SU-DHL-6 (cell line): ENCODE results near the gene DHX9.

Source experiments
- H2AFZ ChIP-seq: fragments of 200-600 bp; sonication (generic); 2 replicates; pipeline ENCODE4 v1.6.1; 2014; ENCODE audit warnings: low read depth, mild to moderate bottlenecking, moderate library complexity, mixed read lengths, antibody characterized with exemption, low read length; ENCODE audit not compliant: severe bottlenecking
- H3F3A ChIP-seq: fragments of 200-600 bp; shearing (Covaris generic); 2 replicates; pipeline ENCODE4 v1.6.0; 2016; ENCODE audit warnings: antibody characterized with exemption, mild to moderate bottlenecking; ENCODE audit not compliant: insufficient read depth
- H3K27ac ChIP-seq: fragments of 200-600 bp; sonication (generic); 2 replicates; pipeline ENCODE4 v1.5.1; 2016; ENCODE audit warnings: low read depth, mild to moderate bottlenecking, low read length, moderate library complexity, mixed read lengths
- H3K27me3 ChIP-seq: fragments of 200-600 bp; sonication (generic), shearing (Covaris generic); 2 replicates; pipeline ENCODE4 v1.6.0; 2014; ENCODE audit warnings: mild to moderate bottlenecking, low read length
- H3K36me3 ChIP-seq: fragments of 200-600 bp; sonication (generic); 2 replicates; pipeline ENCODE4 v1.6.1; 2014; ENCODE audit warnings: mild to moderate bottlenecking, low read length, mixed read lengths
- H3K4me2 ChIP-seq: fragments of 300-600, 200-600 bp; shearing (Covaris generic), sonication (generic); 2 replicates; pipeline ENCODE4 v1.6.0; 2014; ENCODE audit warnings: low read length, low read depth, mild to moderate bottlenecking; ENCODE audit not compliant: poor library complexity, severe bottlenecking
- H3K4me3 ChIP-seq: fragments of 200-600 bp; sonication (generic); 2 replicates; pipeline ENCODE4 v1.5.1; 2014; ENCODE audit warnings: antibody characterized with exemption, low read length, mild to moderate bottlenecking, mixed read lengths; ENCODE audit not compliant: insufficient read depth, poor library complexity, severe bottlenecking
- H3K79me2 ChIP-seq: fragments of 200-600 bp; sonication (generic); 2 replicates; pipeline ENCODE4 v1.6.1; 2014; ENCODE audit warnings: mild to moderate bottlenecking, low read length, moderate library complexity; ENCODE audit not compliant: insufficient read depth
- H3K9ac ChIP-seq: fragments of 200-600 bp; sonication (generic); 2 replicates; pipeline ENCODE4 v1.7.0; 2014; ENCODE audit warnings: mild to moderate bottlenecking, low read length
- H3K9me2 ChIP-seq: fragments of 200-600 bp; sonication (generic); replicated peaks from 2 replicates; pipeline ENCODE4 v1.6.1; 2014; ENCODE audit warnings: low read length; ENCODE audit not compliant: insufficient read depth
- H3K9me3 ChIP-seq: fragments of 200-600 bp; sonication (generic); 2 replicates; pipeline ENCODE4 v1.6.1; 2014; ENCODE audit warnings: low read length, mixed read lengths; ENCODE audit not compliant: insufficient read depth
- H4K20me1 ChIP-seq: fragments of 200-600 bp; sonication (generic); 2 replicates; pipeline ENCODE4 v1.6.1; 2014; ENCODE audit warnings: low read depth, mild to moderate bottlenecking, antibody characterized with exemption, low read length, moderate library complexity, mixed read lengths
- EZH2phosphoT487 ChIP-seq: fragments of 200-600 bp; sonication (generic), shearing (Covaris generic); conservative IDR thresholded peaks from 2 replicates; pipeline ENCODE4 v1.6.1; 2018; ENCODE audit warnings: mild to moderate bottlenecking, antibody characterized with exemption, low read length, moderate library complexity, mixed read lengths
- TF ChIP-seq, protein P1 (sequence below): fragments of 200-600 bp; sonication (generic); IDR thresholded peaks from one replicate; pipeline ENCODE4 v1.5.1; 2017; ENCODE audit warnings: antibody characterized with exemption, mild to moderate bottlenecking, low read length, moderate library complexity; ENCODE audit not compliant: insufficient read depth, poor library complexity, severe bottlenecking

DHX9 gene

GRCh38 chr1:182885591-182885990, 46.4 kb downstream of the DHX9 start:
- H3K4me3 ChIP-seq = no peak overlapping the region
- no peak overlapping the region for H3K9ac ChIP-seq
- H3K9me2 ChIP-seq = no peaks in the 10 kb centered on the region
- no peak overlapping the region for H3K4me2 ChIP-seq
- H2AFZ ChIP-seq = no peak overlapping the region
- H4K20me1 ChIP-seq = peaks cover 14% of the 10 kb centered on the region; the same call in 1 of the 2 replicates
- TF ChIP-seq, protein P1, sequence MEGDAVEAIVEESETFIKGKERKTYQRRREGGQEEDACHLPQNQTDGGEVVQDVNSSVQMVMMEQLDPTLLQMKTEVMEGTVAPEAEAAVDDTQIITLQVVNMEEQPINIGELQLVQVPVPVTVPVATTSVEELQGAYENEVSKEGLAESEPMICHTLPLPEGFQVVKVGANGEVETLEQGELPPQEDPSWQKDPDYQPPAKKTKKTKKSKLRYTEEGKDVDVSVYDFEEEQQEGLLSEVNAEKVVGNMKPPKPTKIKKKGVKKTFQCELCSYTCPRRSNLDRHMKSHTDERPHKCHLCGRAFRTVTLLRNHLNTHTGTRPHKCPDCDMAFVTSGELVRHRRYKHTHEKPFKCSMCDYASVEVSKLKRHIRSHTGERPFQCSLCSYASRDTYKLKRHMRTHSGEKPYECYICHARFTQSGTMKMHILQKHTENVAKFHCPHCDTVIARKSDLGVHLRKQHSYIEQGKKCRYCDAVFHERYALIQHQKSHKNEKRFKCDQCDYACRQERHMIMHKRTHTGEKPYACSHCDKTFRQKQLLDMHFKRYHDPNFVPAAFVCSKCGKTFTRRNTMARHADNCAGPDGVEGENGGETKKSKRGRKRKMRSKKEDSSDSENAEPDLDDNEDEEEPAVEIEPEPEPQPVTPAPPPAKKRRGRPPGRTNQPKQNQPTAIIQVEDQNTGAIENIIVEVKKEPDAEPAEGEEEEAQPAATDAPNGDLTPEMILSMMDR = no peak
- TF ChIP-seq EZH2phosphoT487 = no peak
- no peak overlapping the region for H3K27ac ChIP-seq
- no peaks in the 10 kb centered on the region for H3K9me3 ChIP-seq
- peaks cover 88% of the 10 kb centered on the region for H3F3A ChIP-seq
- H3K79me2 ChIP-seq = 0 out of 2 replicates have a peak, but pooled peaks cover 9% of the 10 kb centered on the region
- H3K36me3 ChIP-seq = peaks cover 59% of the 10 kb centered on the region
- no peaks in the 10 kb centered on the region for H3K27me3 ChIP-seq

- Histone ChIP-seq H4K20me1 (peaks cover 14% of the 10 kb centered on the region; the same call in 1 of the 2 replicates), H3F3A (peaks cover 80% of the 10 kb centered on the region)
These were observed 47.8 kb downstream of the DHX9 start for GRCh38 chr1:182886985-182887384.

DNA sequence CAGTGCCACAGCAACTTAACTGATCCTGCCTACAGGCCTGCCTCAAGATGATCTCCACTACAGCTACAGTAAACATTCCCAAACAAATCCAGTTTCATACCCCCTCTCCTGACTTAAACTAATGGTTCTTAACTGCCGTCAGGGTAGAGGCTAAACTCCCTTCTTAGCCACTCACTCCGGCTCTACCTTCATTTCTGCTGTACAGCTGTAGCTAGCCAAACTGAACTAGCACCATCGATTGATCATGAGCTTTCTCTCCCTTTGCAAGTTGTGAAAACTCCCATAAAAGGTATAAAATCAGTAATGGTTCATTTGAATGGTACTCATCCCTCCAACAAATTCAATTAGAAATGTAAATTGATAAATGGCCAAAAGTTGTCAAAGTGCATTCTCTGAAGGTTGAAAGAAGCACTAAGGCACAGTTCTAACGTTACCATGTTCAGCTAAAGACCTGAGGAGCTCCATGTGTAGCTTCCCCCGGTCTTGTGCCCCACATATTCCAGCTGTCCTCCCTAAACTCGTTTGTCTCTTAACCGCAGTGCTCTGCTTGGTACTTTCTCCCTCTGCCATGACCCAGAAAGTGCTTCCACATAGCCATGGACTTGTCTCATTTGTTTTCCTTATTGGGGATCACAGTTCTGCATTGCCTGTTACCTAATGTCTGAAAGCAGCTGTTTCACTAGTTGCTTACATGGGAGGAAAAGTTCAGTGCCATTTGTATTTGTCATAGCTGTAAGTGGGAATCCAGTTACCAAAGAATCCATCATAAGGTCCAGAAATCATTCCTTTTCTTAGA, 49.8 kb downstream of the DHX9 start:
- Histone ChIP-seq H3K79me2 (peaks cover 16% of the 10 kb centered on the region), H3K4me2 (no peak overlapping the region), H4K20me1 (peaks cover 14% of the 10 kb centered on the region; the same call in 1 of the 2 replicates), H2AFZ (no peak overlapping the region), H3K4me3 (no peak overlapping the region), H3K27ac (peak overlapping the region; percentile 50; the same call in 1 of the 2 replicates), H3K27me3 (no peaks in the 10 kb centered on the region), H3K9ac (no peak overlapping the region), H3F3A (peaks cover 65% of the 10 kb centered on the region), H3K9me2 (no peaks in the 10 kb centered on the region), H3K9me3 (no peaks in the 10 kb centered on the region), H3K36me3 (peaks cover 30% of the 10 kb centered on the region)
- TF ChIP-seq, protein P1 = no peak
- no peak for TF ChIP-seq EZH2phosphoT487

More at GRCh38 chr1:182886985-182887384, 47.8 kb downstream of the DHX9 start:
- H3K36me3 ChIP-seq = peaks cover 45% of the 10 kb centered on the region
- H3K27ac ChIP-seq = no peak overlapping the region
- no peaks in the 10 kb centered on the region for H3K9me3 ChIP-seq
- no peak overlapping the region for H3K4me3 ChIP-seq
- H3K9me2 ChIP-seq = no peaks in the 10 kb centered on the region
- no peak for TF ChIP-seq EZH2phosphoT487
- TF ChIP-seq, protein P1 = no peak
- H3K9ac ChIP-seq = no peak overlapping the region
- no peaks in the 10 kb centered on the region for H3K27me3 ChIP-seq
- 0 out of 2 replicates have a peak, but pooled peaks cover 2% of the 10 kb centered on the region for H3K79me2 ChIP-seq
- H2AFZ ChIP-seq = no peak overlapping the region
- H3K4me2 ChIP-seq = no peak overlapping the region
